K562 (cell line): ENCODE measurements around the gene PET117. TPM values are rescaled to one million over a fixed set of nuclear protein-coding genes. Genes with fewer than 3 reads are reported as not detected.

Experiments used
- ATAC-seq: fragments of 200-7000 bp; cut with Tn5 transposase; 3 replicates; pipeline ENCODE4 v1.9.1; 2020; ENCODE audit warnings: moderate library complexity
- BruUV-seq: library from RNA; stranded (reverse); fragments of 400-500 nt; replicated peaks from 2 replicates; lab custom pipeline; 2021; lab: Mats Ljungman, UMichigan
- CTCF ChIA-PET: fragments of 300-600 bp; formaldehyde crosslinking; extraction: SDS; loops from one replicate; lab custom pipeline; 2021; ENCODE audit warnings: low intra/inter-chr PET ratio; lab: Yijun Ruan, JAX
- POLR2A ChIA-PET: fragments of 300-600, 350-650 bp; sonication (Branson Sonifier 250); formaldehyde crosslinking; extraction: SDS; loops from one replicate; lab custom pipeline; 2021; ENCODE audit warnings: antibody characterized with exemption, inconsistent platforms; lab: Yijun Ruan, JAX
- DNase-seq, 4 experiments: peaks; one replicate each; pipeline versions ENCODE4 v3.0.0 to v3.0.0-alpha.2; 2011 to 2018; ENCODE audit warnings: low spot score in 3 of 4, mixed read lengths in 3 of 4; ENCODE audit errors: extremely low read depth in 1 of 4
- FAIRE-seq: peaks from 2 replicates; lab custom pipeline; 2011; peaks lifted over from hg19 to GRCh38; lab: Jason Lieb, UNC
- H2AFZ ChIP-seq: 2 replicates; pipeline ENCODE4 v1.6.0; 2011; ENCODE audit warnings: low read depth, low read length, control low read depth, inconsistent platforms
- H3K27ac ChIP-seq: fragments of 200-600 bp; 3 replicates; pipeline ENCODE4 v1.8.0; 2011; ENCODE audit warnings: low read depth, mild to moderate bottlenecking, control low read depth, inconsistent platforms, low read length, moderate library complexity, mixed read lengths; ENCODE audit errors: extremely low read depth
- H3K27me3 ChIP-seq, 2 experiments: fragments of 300-600 bp in 1 of 2; 2 replicates in 1 of 2; 3 replicates in 1 of 2; pipeline versions ENCODE4 v1.6.0 to v1.8.0; 2011; ENCODE audit warnings: inconsistent platforms in 2 of 2, low read length in 2 of 2, mild to moderate bottlenecking in 1 of 2, mixed read lengths in 1 of 2, moderate library complexity in 1 of 2; ENCODE audit not compliant: control insufficient read depth in 2 of 2, insufficient read depth in 2 of 2
- H3K36me3 ChIP-seq: fragments of 300-600 bp; 3 replicates; pipeline ENCODE4 v1.8.0; 2011; ENCODE audit warnings: mild to moderate bottlenecking, low read length, inconsistent platforms; ENCODE audit not compliant: control insufficient read depth, insufficient read depth
- H3K4me1 ChIP-seq, 2 experiments: fragments of 200-600 bp in 1 of 2; replicated peaks in 1 of 2; 2 replicates in 1 of 2; 3 replicates in 1 of 2; pipeline versions ENCODE4 v1.5.1 to v1.8.0; 2011; ENCODE audit warnings: inconsistent platforms in 2 of 2, low read length in 2 of 2, mild to moderate bottlenecking in 1 of 2, mixed read lengths in 1 of 2, moderate library complexity in 1 of 2; ENCODE audit not compliant: control insufficient read depth in 2 of 2, insufficient read depth in 2 of 2
- H3K4me2 ChIP-seq: 2 replicates; pipeline ENCODE4 v1.6.1; 2011; ENCODE audit warnings: low read length, control low read depth, inconsistent platforms, mixed read lengths; ENCODE audit not compliant: insufficient read depth
- H3K4me3 ChIP-seq: fragments of 200-600 bp; sonication (generic), shearing (Covaris generic); 2 replicates; pipeline ENCODE4 v1.5.1; 2016; ENCODE audit warnings: control low read depth, inconsistent platforms
- H3K79me2 ChIP-seq: fragments of 200-600 bp; 3 replicates; pipeline ENCODE4 v1.8.0; 2011; ENCODE audit warnings: low read length, inconsistent platforms; ENCODE audit not compliant: control insufficient read depth, insufficient read depth
- H3K9ac ChIP-seq, 2 experiments: 2 replicates each; pipeline versions ENCODE4 v1.6.0 to v1.6.1; 2011; ENCODE audit warnings: low read depth in 2 of 2, low read length in 2 of 2, control low read depth in 1 of 2, inconsistent platforms in 1 of 2, mild to moderate bottlenecking in 1 of 2, mixed read lengths in 1 of 2; ENCODE audit not compliant: insufficient read depth in 1 of 2
- H3K9me1 ChIP-seq: one replicate; pipeline ENCODE4 v1.6.0; 2011; ENCODE audit warnings: inconsistent platforms, mild to moderate bottlenecking, low read length, moderate library complexity; ENCODE audit not compliant: control insufficient read depth, insufficient read depth
- H3K9me3 ChIP-seq: replicated peaks from 2 replicates; pipeline ENCODE4 v1.5.1; 2011; ENCODE audit warnings: low read depth, low read length, inconsistent platforms; ENCODE audit not compliant: control insufficient read depth, insufficient read depth
- H4K20me1 ChIP-seq: replicated peaks from 2 replicates; pipeline ENCODE4 v1.6.1; 2011; ENCODE audit warnings: low read length, inconsistent platforms, mixed read lengths; ENCODE audit not compliant: control insufficient read depth, insufficient read depth
- CAMTA2 ChIP-seq: fragments of 250-450 bp; sonication (Bioruptor Pico); conservative IDR thresholded peaks from 2 replicates; pipeline ENCODE4 v1.5.1; 2022
- GABPA ChIP-seq: fragments of 200-800 bp; sonication (Bioruptor generic); conservative IDR thresholded peaks from 2 replicates; pipeline ENCODE4 v1.6.1; 2016; ENCODE audit warnings: low read depth, missing genetic modification characterization, missing compliant biosample characterization
- HDAC8 ChIP-seq: fragments of 450-650 bp; IDR thresholded peaks from 2 replicates; pipeline ENCODE4 v1.6.1; 2016; ENCODE audit warnings: mild to moderate bottlenecking, missing genetic modification characterization, moderate library complexity, missing compliant biosample characterization
- MYC ChIP-seq, 2 experiments: fragments of 250-450 bp in 1 of 2; sonication (Bioruptor Pico) in 1 of 2; IDR thresholded peaks; 2 replicates each; pipeline versions ENCODE4 v1.5.1 to v1.6.1; 2012 to 2021; ENCODE audit warnings: low read depth in 2 of 2, borderline replicate concordance in 1 of 2, improper control_type of control experiment in 1 of 2, low read length in 1 of 2, mild to moderate bottlenecking in 1 of 2, moderate library complexity in 1 of 2
- NR2C2 ChIP-seq, 2 experiments: fragments of 200-800 bp in 1 of 2; sonication (Bioruptor generic) in 1 of 2; sonication (generic) in 1 of 2; formaldehyde crosslinking in 1 of 2; IDR thresholded peaks; 2 replicates each; pipeline versions ENCODE4 v1.6.1 to v1.8.0; 2016 to 2022; ENCODE audit warnings: mild to moderate bottlenecking in 1 of 2, missing compliant biosample characterization in 1 of 2, missing genetic modification characterization in 1 of 2, missing genetic modification reagents in 1 of 2
- PPARD ChIP-seq: fragments of 250-450 bp; sonication (Bioruptor Pico); IDR thresholded peaks from 2 replicates; pipeline ENCODE4 v1.8.0; 2022; ENCODE audit warnings: inconsistent platforms, mild to moderate bottlenecking, moderate library complexity
- PYGO2 ChIP-seq: fragments of 450-650 bp; IDR thresholded peaks from 2 replicates; pipeline ENCODE4 v1.6.1; 2016; ENCODE audit warnings: mild to moderate bottlenecking, missing genetic modification characterization, moderate library complexity, missing compliant biosample characterization
- RBM17 ChIP-seq: fragments of 200-400 bp; formaldehyde crosslinking; IDR thresholded peaks from 2 replicates; pipeline ENCODE4 v1.6.1; 2017; ENCODE audit warnings: low read depth, mild to moderate bottlenecking, low read length, borderline replicate concordance
- SLC30A9 ChIP-seq: fragments of 250-450 bp; sonication (Bioruptor Pico); IDR thresholded peaks from 2 replicates; pipeline ENCODE4 v1.8.0; 2022; ENCODE audit warnings: mild to moderate bottlenecking, moderate library complexity
- XRCC3 ChIP-seq: fragments of 450-650 bp; IDR thresholded peaks from 2 replicates; pipeline ENCODE4 v1.6.1; 2017; ENCODE audit warnings: mild to moderate bottlenecking, moderate library complexity
- ZBTB7A ChIP-seq: IDR thresholded peaks from 2 replicates; pipeline ENCODE4 v1.6.1; 2011; ENCODE audit warnings: low read depth, mild to moderate bottlenecking, low read length, moderate library complexity, borderline replicate concordance; ENCODE audit not compliant: control insufficient read depth
- ZBTB8A ChIP-seq: fragments of 450-650 bp; IDR thresholded peaks from 2 replicates; pipeline ENCODE4 v1.6.1; 2018; ENCODE audit warnings: mild to moderate bottlenecking, moderate library complexity; ENCODE audit not compliant: partially characterized antibody
- ZNF583 ChIP-seq: fragments of 250-450 bp; sonication (Bioruptor Pico); IDR thresholded peaks from 2 replicates; pipeline ENCODE4 v1.4.0; 2020
- WGBS: fragments of 100-300 bp; shearing (Covaris generic); methylation state at CpG from one replicate; pipeline ENCODE4 v1.1.6; 2016; ENCODE audit warnings: low coverage, mixed read lengths; ENCODE audit not compliant: insufficient coverage; ENCODE audit errors: missing lambda C conversion rate; 5-methylcytosine and 5-hydroxymethylcytosine counted together
- in situ Hi-C: fragments of 300-500 bp; cut with MboI; formaldehyde crosslinking; loops from 4 replicates; pipeline ENCODE4 v1.15.0; 2018; ENCODE audit warnings: inconsistent platforms, mixed read lengths
- intact Hi-C: fragments of 100-400 bp; cut with micrococcal nuclease; formaldehyde crosslinking; loops from 2 replicates; pipeline ENCODE4 v1.14.2; 2022
- polyA plus RNA-seq, 8 experiments: library from polyadenylated mRNA; depleted of rRNA in 4 of 8; stranded (reverse) in 5 of 8; unstranded in 3 of 8; fragments of >200 nt; fragmentation: Nextera tagmentation in 2 of 8; fragmentation: Illumina TruSeq in 1 of 8; extraction: Ambion mirVana in 2 of 8; extraction: Trizol in 1 of 8; gene quantifications; 2 replicates each; pipeline versions ENCODE4 v1.2.1 to v1.2.3, GENCODE V29; 2011 to 2014; ENCODE audit warnings: inconsistent platforms in 1 of 8, missing spikeins in 1 of 8
- total RNA-seq, 7 experiments: library from RNA; depleted of rRNA in 6 of 7; stranded (reverse); fragments of >200 nt in 6 of 7; fragmentation: Illumina TruSeq in 2 of 7; extraction: Trizol in 2 of 7; gene quantifications; 2 replicates each; pipeline versions ENCODE4 v1.2.1 to v1.2.3, GENCODE V29; 2011 to 2021; ENCODE audit warnings: low replicate concordance in 1 of 7
- TF ChIP-seq, protein P1 (sequence below): fragments of 250-450 bp; sonication (Bioruptor Pico); IDR thresholded peaks from 2 replicates; pipeline ENCODE4 v1.8.0; 2021; ENCODE audit warnings: moderate library complexity, mild to moderate bottlenecking, inconsistent platforms
- TF ChIP-seq, protein P2 (sequence below): fragments of 200-800 bp; sonication (Bioruptor generic); IDR thresholded peaks from 2 replicates; pipeline ENCODE4 v1.6.1; 2017; ENCODE audit warnings: missing genetic modification characterization, missing compliant biosample characterization
- TF ChIP-seq, protein P3 (sequence below): fragments of 450-650 bp; IDR thresholded peaks from 2 replicates; pipeline ENCODE4 v1.6.1; 2016; ENCODE audit warnings: missing biosample characterization, missing genetic modification characterization

The PET117 gene
- total and polyA plus RNA-seq, 9 of the 15 experiments (the other 6 are each of a cell fraction or from before 2014, with no cell fraction given), result 7.1 to 18.2 (median 12.4) TPM

DNA sequence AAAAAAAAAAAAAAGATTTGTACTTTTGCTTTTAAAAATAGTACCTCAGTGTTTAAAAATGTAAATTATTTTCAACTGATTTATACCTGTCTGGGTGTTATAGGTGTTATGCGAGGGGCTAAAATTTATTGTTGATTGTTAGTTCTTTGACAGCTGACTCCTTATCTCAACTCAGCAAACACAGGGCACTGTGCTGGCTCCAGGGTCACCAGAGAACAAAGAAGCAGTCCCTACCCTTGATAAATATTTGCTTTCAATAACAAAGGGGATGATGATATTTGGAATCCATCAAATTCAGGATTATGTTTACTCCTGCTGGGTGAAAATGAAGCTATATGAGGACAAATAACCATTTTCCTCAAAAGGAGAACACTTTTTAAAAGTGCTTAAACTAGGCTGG is 34.2 kb upstream of the PET117 start (continued):
- TF ChIP-seq, protein P1, sequence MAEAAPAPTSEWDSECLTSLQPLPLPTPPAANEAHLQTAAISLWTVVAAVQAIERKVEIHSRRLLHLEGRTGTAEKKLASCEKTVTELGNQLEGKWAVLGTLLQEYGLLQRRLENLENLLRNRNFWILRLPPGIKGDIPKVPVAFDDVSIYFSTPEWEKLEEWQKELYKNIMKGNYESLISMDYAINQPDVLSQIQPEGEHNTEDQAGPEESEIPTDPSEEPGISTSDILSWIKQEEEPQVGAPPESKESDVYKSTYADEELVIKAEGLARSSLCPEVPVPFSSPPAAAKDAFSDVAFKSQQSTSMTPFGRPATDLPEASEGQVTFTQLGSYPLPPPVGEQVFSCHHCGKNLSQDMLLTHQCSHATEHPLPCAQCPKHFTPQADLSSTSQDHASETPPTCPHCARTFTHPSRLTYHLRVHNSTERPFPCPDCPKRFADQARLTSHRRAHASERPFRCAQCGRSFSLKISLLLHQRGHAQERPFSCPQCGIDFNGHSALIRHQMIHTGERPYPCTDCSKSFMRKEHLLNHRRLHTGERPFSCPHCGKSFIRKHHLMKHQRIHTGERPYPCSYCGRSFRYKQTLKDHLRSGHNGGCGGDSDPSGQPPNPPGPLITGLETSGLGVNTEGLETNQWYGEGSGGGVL (CRISPR knock-in tag), result no peak
- no peak for TF ChIP-seq NR2C2 (CRISPR knock-in tag; IDR thresholded peaks at IDR 0.05)
- no peak for TF ChIP-seq NR2C2 (tag; IDR thresholded peaks at IDR 0.05)
- no peak for TF ChIP-seq XRCC3
- TF ChIP-seq SLC30A9 (CRISPR knock-in tag), result no peak
- no peak for TF ChIP-seq ZBTB8A
- no peak for TF ChIP-seq HDAC8

DNA sequence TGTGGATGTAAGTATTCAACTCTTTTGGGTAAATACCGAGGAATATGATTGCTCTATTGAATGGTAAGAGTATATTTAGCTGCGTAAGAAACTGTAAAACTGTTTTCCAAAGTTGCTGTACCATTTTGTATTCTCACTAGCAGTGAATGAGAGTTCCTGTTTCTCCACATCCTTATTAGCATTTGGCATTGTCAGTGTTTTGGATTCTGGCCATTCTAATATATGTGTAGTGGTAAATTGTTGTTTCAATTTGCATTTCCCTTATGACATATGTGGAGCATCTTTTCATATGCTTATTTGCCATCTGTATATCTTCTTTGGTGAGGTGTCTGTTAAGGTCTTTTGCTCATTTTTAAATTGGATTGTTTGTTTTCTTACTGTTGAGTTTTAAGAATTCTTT is 29.3 kb upstream of the PET117 start:
- no peak overlapping the region for H3K4me2 ChIP-seq
- no peaks in the 10 kb centered on the region for H3K79me2 ChIP-seq
- in situ Hi-C loops (no loop called here), intact Hi-C loops (no loop called here)
- no peaks in the 10 kb centered on the region for H3K4me1 ChIP-seq
- H3K27ac ChIP-seq, result no peak overlapping the region
- ATAC-seq (no peak), FAIRE-seq (no peak), DNase-seq (no peak)
- no peak overlapping the region for H3K4me3 ChIP-seq
- no TSS peak for BruUV-seq
- TF ChIP-seq, protein P2, sequence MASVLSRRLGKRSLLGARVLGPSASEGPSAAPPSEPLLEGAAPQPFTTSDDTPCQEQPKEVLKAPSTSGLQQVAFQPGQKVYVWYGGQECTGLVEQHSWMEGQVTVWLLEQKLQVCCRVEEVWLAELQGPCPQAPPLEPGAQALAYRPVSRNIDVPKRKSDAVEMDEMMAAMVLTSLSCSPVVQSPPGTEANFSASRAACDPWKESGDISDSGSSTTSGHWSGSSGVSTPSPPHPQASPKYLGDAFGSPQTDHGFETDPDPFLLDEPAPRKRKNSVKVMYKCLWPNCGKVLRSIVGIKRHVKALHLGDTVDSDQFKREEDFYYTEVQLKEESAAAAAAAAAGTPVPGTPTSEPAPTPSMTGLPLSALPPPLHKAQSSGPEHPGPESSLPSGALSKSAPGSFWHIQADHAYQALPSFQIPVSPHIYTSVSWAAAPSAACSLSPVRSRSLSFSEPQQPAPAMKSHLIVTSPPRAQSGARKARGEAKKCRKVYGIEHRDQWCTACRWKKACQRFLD (CRISPR knock-in tag), result no peak
- TF ChIP-seq, protein P3, sequence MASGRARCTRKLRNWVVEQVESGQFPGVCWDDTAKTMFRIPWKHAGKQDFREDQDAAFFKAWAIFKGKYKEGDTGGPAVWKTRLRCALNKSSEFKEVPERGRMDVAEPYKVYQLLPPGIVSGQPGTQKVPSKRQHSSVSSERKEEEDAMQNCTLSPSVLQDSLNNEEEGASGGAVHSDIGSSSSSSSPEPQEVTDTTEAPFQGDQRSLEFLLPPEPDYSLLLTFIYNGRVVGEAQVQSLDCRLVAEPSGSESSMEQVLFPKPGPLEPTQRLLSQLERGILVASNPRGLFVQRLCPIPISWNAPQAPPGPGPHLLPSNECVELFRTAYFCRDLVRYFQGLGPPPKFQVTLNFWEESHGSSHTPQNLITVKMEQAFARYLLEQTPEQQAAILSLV, result no peak
- TF ChIP-seq PYGO2 (no peak), GABPA (no peak), CAMTA2 (CRISPR knock-in tag) (no peak), ZBTB7A (no peak), ZNF583 (no peak), MYC (IDR thresholded peaks at IDR 0.05; ENCODE audit: low read depth, low read length) (no peak), MYC (CRISPR knock-in tag; IDR thresholded peaks at IDR 0.05; ENCODE audit: borderline replicate concordance, low read depth) (no peak), RBM17 (no peak), PPARD (CRISPR knock-in tag) (no peak)
- no peak overlapping the region for H3K9ac ChIP-seq
- H2AFZ ChIP-seq, result no peak overlapping the region
- H4K20me1 ChIP-seq, result no peaks in the 10 kb centered on the region
- no peaks in the 10 kb centered on the region for H3K9me1 ChIP-seq
- no peaks in the 10 kb centered on the region; a peak in 1 of 5 replicates for H3K27me3 ChIP-seq
- H3K9me3 ChIP-seq, result no peaks in the 10 kb centered on the region
- 0% methylated on average over 2 of the region's 2 CpGs for WGBS
- no peaks in the 10 kb centered on the region for H3K36me3 ChIP-seq
- ChIA-PET POLR2A (no interaction called here), CTCF (no interaction called here)
